Natural killer cell (primary cell): Measurements from ENCODE around the gene FCRLA. TPM values are rescaled to one million over a fixed set of nuclear protein-coding genes. Genes with fewer than 3 reads are reported as not detected.
"Not testable (repeated sequence)": the region's sequence is repeated elsewhere in the genome, so short reads cannot be mapped to it uniquely, and the experiment has no call there.

Experiments
- ATAC-seq, 3 donors: fragments of 150-1000 bp in 2 of 3; fragments of 200-7000 bp in 1 of 3; cut with Tn5 transposase; 1 replicate in 1 of 3; 2 replicates in 2 of 3; pipeline ENCODE4 v1.10.0; 2021; ENCODE audit warnings: mild to moderate bottlenecking in 2 of 3, moderate library complexity in 2 of 3
- DNase-seq, 2 donors: peaks; one replicate each; pipeline versions ENCODE4 v3.0.0 to v3.0.0-alpha.2; 2013 to 2021; ENCODE audit warnings: mixed read lengths in 1 of 2
- H3K27ac ChIP-seq: one replicate; pipeline ENCODE4 v1.5.1; 2013; ENCODE audit warnings: mild to moderate bottlenecking, low read length
- H3K27me3 ChIP-seq: one replicate; pipeline ENCODE4 v1.6.1; 2013; ENCODE audit warnings: low read length; ENCODE audit not compliant: control insufficient read depth, insufficient read depth
- H3K36me3 ChIP-seq: one replicate; pipeline ENCODE4 v1.6.1; 2013; ENCODE audit warnings: low read length; ENCODE audit not compliant: control insufficient read depth, insufficient read depth
- H3K4me1 ChIP-seq: one replicate; pipeline ENCODE4 v1.6.1; 2013; ENCODE audit warnings: low read length; ENCODE audit not compliant: control insufficient read depth, insufficient read depth
- H3K4me3 ChIP-seq: one replicate; pipeline ENCODE4 v1.5.1; 2013; ENCODE audit warnings: low read length
- H3K9me3 ChIP-seq: one replicate; pipeline ENCODE4 v1.6.1; 2013; ENCODE audit warnings: low read length; ENCODE audit not compliant: control insufficient read depth, insufficient read depth
- H3K27ac Mint-ChIP-seq, 2 donors: one replicate each; pipeline ENCODE4 v1.8.0; 2022; ENCODE audit warnings: mild to moderate bottlenecking in 2 of 2, mixed read lengths in 2 of 2, moderate library complexity in 1 of 2
- H3K27me3 Mint-ChIP-seq, 2 donors: one replicate each; pipeline ENCODE4 v1.8.0; 2022; ENCODE audit warnings: low read depth in 2 of 2, mixed read lengths in 2 of 2
- H3K36me3 Mint-ChIP-seq: one replicate; pipeline ENCODE4 v1.8.0; 2022; ENCODE audit warnings: mixed read lengths
- H3K4me1 Mint-ChIP-seq, 2 donors: one replicate each; pipeline ENCODE4 v1.8.0; 2022; ENCODE audit warnings: mixed read lengths in 2 of 2
- H3K4me3 Mint-ChIP-seq: one replicate; pipeline ENCODE4 v1.8.0; 2022; ENCODE audit warnings: mild to moderate bottlenecking, moderate library complexity, mixed read lengths
- H3K9me3 Mint-ChIP-seq, 2 donors: one replicate each; pipeline ENCODE4 v1.8.0; 2022; ENCODE audit warnings: mixed read lengths in 2 of 2
- CTCF ChIP-seq: fragments of 200-600 bp; IDR thresholded peaks from one replicate; pipeline ENCODE4 v1.8.0; 2022; ENCODE audit warnings: antibody characterized with exemption
- WGBS: methylation state at CpG from one replicate; pipeline ENCODE4 v1.1.7; 2013; ENCODE audit warnings: missing lambda C conversion rate; ENCODE audit not compliant: insufficient coverage; 5-methylcytosine and 5-hydroxymethylcytosine counted together
- intact Hi-C: fragments of 100-400 bp; cut with micrococcal nuclease; formaldehyde crosslinking; loops from one replicate; pipeline ENCODE4 v1.14.2; 2022
- total RNA-seq, 4 donors: library from RNA; stranded (reverse); fragments of 120-200 nt in 1 of 4; gene quantifications; one replicate each; pipeline versions ENCODE4 v1.2.3 to v1.2.4, GENCODE V29; 2013 to 2022

FCRLA gene
- total RNA-seq, 3 donors from 2014 or later (not counting 1 experiment from before 2014, with no cell fraction given): 0.41 to 0.90 (median 0.80) TPM

- peaks cover 43 to 70% of the 10 kb centered on the region in 2 donors for H3K4me1 Mint-ChIP-seq
- no peak for ATAC-seq
- H3K36me3 ChIP-seq: no peaks in the 10 kb centered on the region
- H3K27ac Mint-ChIP-seq: peak overlapping the region; percentile 98
- H3K36me3 Mint-ChIP-seq: no peaks in the 10 kb centered on the region
- H3K9me3 Mint-ChIP-seq: no peaks in the 10 kb centered on the region
- no peaks in the 10 kb centered on the region for H3K9me3 ChIP-seq
- no peak overlapping the region for H3K27ac ChIP-seq
- H3K4me1 ChIP-seq: peaks cover 36% of the 10 kb centered on the region
- intact Hi-C loops: loop anchor here (10.0 kb wide), 1 partner anchor 179 kb away; the partner anchor contains the start of gene FCGR3A
- no peak for TF ChIP-seq CTCF
- 96% methylated on average over 8 of the region's 8 CpGs for WGBS
- H3K27me3 ChIP-seq: no peaks in the 10 kb centered on the region
- H3K27me3 Mint-ChIP-seq: no peaks in the 10 kb centered on the region
- H3K4me3 ChIP-seq: no peak overlapping the region
- DNase-seq: no peak
- H3K4me3 Mint-ChIP-seq: no peak overlapping the region
Observed at GRCh38 chr1:161723459-161724141, 16.6 kb downstream of the FCRLA start.

- intact Hi-C loops: loop anchor here (10.0 kb wide), 1 partner anchor 181 kb away; the partner anchor contains the start of gene FCGR3A
Observed at GRCh38 chr1:161725258-161725907, 18.4 kb downstream of the FCRLA start.

GRCh38 chr1:161725908-161726472 is 19.0 kb downstream of the FCRLA start:
- Histone ChIP-seq H3K36me3 (no peaks in the 10 kb centered on the region), H3K4me3 (peak overlapping the region; percentile 63), H3K4me1 (peaks cover 51% of the 10 kb centered on the region), H3K27me3 (no peaks in the 10 kb centered on the region), H3K27ac (peak overlapping the region; percentile 61), H3K9me3 (no peaks in the 10 kb centered on the region)
- no peaks in the 10 kb centered on the region for H3K36me3 Mint-ChIP-seq
- no peaks in the 10 kb centered on the region for H3K27me3 Mint-ChIP-seq
- TF ChIP-seq CTCF: no peak
- peaks cover 60 to 84% of the 10 kb centered on the region in 2 donors for H3K4me1 Mint-ChIP-seq
- peak; percentile 47 to 64 for DNase-seq
- 1% methylated on average over 34 of the region's 34 CpGs for WGBS
- ATAC-seq: peak; percentile 23 to 45 (median 26)
- intact Hi-C loops: loop anchor here (10.0 kb wide), 1 partner anchor 181 kb away; the partner anchor contains the start of gene FCGR3A
- peak overlapping the region; percentile 100 for H3K4me3 Mint-ChIP-seq
- H3K9me3 Mint-ChIP-seq: no peaks in the 10 kb centered on the region
- H3K27ac Mint-ChIP-seq: peak overlapping the region; percentile 98

More at GRCh38 chr1:161725258-161725907, 18.4 kb downstream of the FCRLA start:
- peaks cover 48% of the 10 kb centered on the region for H3K4me1 ChIP-seq
- ATAC-seq, DNase-seq, H3K9me3 ChIP-seq, H3K9me3 Mint-ChIP-seq, H3K27me3 ChIP-seq, H3K36me3 ChIP-seq, H3K27me3 Mint-ChIP-seq, H3K36me3 Mint-ChIP-seq: not testable (repeated sequence)
- WGBS: 53% methylated on average over 22 of the region's 22 CpGs
- Mint-ChIP-seq H3K27ac (peak overlapping the region; percentile 98), H3K4me3 (peak overlapping the region; percentile 100), H3K4me1 (peaks cover 56 to 82% of the 10 kb centered on the region in 2 donors)
- peak overlapping the region; percentile 61 for H3K27ac ChIP-seq
- H3K4me3 ChIP-seq: peak overlapping the region; percentile 63
